Adrenal gland (tissue), 5 donors: ENCODE data around the gene SYNE2.
A peak's percentile ranks its signal among the peaks of the same experiment; 100 is the strongest.

Experiments used
- CTCF ChIP-seq, 6 experiments: fragments of 450-650 bp in 4 of 6; fragments of 200-600 bp in 2 of 6; sonication (generic) in 1 of 6; IDR thresholded peaks; 1 replicate in 5 of 6; 2 replicates in 1 of 6; pipeline versions ENCODE4 v1.5.1 to v1.8.0; 2016 to 2021; ENCODE audit warnings: antibody characterized with exemption in 6 of 6, mild to moderate bottlenecking in 2 of 6, moderate library complexity in 1 of 6
- POLR2A ChIP-seq, 2 donors: fragments of 450-650 bp; IDR thresholded peaks; one replicate each; pipeline ENCODE4 v1.6.1; 2017; ENCODE audit warnings: antibody characterized with exemption in 2 of 2, mild to moderate bottlenecking in 2 of 2, moderate library complexity in 1 of 2
- donor health status: DM: no; HTN: no; CAD: no.

GRCh38 chr14:64159588-64159987 is 306.8 kb downstream of the SYNE2 start:
- TF ChIP-seq CTCF (IDR thresholded peaks at IDR 0.05) (peak in 4 of 6 experiments; percentile 16 to 25 (median 19)), POLR2A (IDR thresholded peaks at IDR 0.05) (no peak)
